ENCODE measurements around the gene NRXN2.
A peak's percentile ranks its signal among the peaks of the same experiment; 100 is the strongest.

NRXN2 gene

DNA sequence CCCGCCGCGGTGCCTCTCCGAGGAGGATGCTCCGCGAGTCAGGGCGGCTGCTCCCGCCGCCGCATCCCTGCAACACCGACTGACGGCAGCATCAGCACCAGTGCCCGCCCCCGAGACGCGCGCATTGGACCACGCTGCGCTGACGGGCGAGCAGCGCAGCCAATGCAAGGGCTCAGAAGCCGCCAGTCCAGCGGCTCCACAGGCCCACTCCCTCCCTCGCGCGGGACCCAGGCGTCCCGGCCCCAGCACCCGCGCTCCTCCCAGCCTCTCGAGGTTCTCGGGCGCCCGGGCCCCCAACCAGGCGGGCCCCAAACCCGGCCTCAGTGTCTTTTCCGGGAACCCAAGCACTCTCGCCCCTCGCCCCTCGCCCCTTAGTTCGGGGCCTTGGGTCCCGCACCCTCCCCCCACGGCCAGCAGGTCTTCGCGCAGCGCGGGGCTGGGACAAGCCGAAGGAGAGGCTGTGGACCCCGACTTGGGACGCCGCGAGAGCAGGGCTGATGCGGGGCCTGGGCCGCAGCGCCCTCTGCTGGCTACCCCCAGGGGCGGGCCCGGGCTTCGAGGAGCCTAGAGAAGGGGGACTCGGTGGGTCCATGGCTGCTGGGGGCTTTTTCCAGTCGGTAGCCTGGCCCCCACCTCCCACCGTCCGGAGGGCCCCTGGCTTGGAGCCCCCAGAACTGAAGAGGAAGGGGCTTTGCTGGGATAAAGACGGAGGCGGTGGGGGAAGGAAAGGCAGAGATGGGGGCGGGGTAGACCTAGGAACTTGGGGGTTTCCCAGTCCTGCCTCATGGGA lies at the start of gene NRXN2:
TSS of gene NRXN2 (minus strand) at position 81 of the 790 bp plus-strand sequence. CDS start 9,498 bp downstream, outside the sequence.
- peak; percentile 94 for DNase-seq

GRCh38 chr11:64772303-64773018 lies 49.5 kb upstream of the NRXN2 start:
- DNase-seq, result no peak

DNA sequence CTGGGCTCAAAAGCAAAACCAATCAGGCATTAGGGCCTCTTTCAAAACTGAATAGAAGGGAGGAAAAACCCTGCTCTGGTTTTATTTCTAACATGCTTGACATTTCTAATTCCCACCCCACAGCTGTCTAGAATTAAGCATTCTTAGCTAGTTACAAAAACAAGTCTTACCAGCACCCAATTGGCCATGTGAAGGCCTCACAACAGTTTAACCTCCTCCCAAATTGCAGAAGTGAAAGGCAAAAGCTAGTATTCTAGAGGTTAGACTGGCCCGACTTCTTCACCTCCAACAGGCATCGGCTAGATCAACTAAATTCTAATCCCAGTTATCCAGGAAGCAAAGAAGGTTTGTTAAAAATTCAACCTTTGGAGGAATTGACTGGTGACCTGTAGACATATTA lies 48.9 kb upstream of the NRXN2 start:
- no peak for DNase-seq

GRCh38 chr11:64770120-64770519 lies 47.1 kb upstream of the NRXN2 start:
- DNase-seq, result no peak

GRCh38 chr11:64769283-64769682 lies 46.3 kb upstream of the NRXN2 start:
- no peak for DNase-seq

DNA sequence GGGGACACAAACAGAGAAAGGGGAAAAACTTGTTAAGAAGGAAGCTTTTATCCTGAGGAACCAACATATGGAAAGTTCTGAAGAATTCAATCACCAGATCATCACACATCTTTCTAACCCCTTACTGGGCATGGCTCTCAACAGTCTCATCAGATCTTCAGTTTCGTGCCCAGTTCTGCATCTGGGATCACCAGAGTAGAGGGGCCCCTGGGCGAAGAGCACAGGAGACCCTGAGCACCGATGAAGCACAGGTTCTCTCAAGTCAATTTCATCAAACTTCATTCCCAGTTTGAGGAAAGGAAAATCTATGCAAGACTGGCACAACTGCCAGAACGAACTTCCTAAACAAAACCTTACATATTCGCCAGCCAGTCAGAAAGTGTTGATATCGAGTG lies 45.3 kb upstream of the NRXN2 start:
- no peak for DNase-seq

DNA sequence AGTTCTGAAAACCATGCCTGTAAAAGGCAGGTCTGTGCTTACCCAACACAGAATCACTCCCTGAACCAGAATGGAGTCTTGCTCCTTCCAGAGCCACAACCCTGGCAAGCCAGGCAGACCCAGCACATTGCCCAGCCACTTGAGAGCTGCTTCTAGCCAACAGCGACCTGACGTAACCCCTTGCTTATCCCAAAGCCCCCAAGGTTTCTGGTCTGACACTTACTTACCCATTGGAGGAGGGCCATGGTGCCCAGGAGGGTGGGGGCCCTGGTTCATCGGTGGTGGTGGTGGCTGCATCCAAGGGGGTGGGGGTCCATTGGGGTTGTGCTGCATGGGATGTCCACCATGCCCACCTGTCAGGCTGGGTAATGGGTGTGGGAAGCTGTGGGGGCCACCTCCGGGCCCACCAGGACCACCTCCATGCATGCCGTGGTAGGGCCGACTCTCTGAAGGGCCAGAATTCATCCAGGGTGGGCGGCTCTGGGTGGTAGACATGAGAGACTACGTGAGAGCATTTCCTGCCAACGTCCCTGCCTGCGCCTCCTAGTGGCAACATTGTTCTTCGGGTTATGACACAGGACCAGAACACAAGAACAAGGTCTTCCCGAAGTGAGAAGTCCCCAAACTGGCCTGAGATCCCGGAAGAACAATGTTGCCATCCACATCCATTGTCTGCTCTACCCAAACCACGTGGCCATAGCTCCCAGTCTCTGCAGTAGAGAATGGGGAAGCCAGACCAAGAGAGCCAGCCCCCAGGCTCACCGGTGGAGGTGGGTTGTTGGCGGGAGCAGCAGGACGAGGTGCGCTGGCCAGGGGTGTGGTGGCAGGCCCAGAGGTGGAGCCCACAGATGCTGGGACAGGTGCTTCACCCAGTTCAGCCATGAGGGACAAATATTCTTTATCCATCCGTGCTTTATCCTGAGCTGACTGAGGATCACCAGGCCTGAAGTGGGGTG lies 44.6 kb upstream of the NRXN2 start:
- peak; percentile 66 for DNase-seq

- no peak for DNase-seq
Measured at GRCh38 chr11:64766881-64767280, 43.9 kb upstream of the NRXN2 start.

DNA sequence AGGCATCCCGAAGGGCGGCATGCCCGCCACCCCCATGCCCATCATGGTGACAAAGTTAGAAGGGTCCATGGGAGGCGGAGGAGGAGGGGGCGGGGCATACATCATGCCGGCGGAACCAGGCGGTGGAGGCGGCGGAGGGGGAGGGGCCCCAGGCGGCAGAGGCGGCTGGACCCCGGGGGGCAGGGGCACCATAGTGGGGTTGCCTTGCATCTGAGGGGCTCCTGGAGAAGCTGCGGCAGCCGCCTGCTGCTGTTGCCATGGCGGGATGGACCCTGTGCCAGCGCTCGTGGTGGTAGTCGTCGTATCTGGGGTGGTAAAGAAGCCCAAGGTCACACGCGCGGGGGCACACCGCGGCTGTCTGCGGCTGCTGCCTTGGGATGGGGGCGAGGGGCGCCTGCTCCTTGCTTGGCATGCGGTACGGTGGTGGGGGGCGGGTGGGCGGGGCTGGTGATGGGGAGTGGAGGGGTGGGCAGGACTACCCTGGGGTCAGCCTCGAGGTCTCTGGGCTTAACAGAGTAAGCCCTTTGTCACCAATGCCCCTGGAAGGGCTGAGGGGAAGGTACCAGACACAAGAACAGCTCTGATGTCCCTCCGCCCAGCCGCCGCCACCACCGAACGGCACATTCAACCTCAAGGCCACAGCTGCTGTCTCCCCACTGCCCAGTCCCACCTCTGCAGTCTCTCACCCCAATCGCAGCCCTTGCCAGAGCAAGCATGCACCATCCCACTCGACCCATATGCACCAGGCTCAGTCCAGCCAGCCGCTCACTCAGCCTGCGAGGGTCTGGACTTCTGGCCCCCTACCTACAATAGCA lies 43.1 kb upstream of the NRXN2 start:
- DNase-seq, result no peak

- DNase-seq, result no peak
Measured at GRCh38 chr11:64765291-64765850, 42.4 kb upstream of the NRXN2 start.

DNA sequence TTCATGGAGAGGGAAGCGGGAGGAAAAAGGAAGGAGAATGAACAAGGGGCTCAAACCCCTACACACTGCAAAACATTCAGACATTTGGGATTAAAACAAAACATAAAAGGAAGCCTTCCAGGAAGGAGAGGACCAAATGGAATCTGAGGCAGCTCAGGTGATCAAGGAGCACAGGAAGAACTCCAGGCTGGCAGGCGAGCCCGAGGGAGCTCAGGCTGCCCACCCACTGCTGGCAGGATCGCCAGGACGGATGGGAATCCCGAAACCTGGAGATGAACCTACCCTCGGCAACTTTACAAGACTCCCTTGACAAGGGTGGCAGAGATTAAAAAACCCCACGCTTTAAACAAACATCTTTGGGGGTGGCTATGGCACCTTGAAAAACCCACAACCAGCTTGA lies 41.8 kb upstream of the NRXN2 start:
- DNase-seq, result no peak

- peak; percentile 34 for DNase-seq
Measured at GRCh38 chr11:64764040-64764611, 41.1 kb upstream of the NRXN2 start.

DNA sequence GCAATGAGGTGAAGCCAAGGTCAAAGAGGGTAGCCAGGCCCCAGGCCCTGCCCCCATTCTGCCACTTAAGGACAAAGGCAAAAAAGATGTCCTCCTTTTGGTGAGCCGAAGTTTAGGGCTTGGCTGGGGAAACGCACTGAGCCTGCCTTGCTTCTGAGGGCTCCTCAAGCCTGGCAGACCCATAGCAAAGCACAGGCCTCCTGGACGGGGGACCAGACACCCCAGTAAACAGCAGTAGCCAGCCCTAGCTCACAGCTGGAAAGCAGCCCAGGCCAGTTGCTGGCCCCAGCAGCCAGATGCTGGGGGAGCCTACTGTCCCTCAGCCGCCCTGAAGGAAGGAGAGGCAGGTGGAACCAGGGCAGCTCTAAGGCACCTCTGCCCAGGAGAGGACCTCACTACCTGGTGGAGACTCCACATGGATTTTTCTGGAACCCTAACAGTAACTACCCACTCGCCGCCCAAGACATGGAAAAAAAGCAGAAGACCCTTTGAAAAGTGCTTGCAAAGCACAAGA lies 40.6 kb upstream of the NRXN2 start:
- DNase-seq, result no peak

GRCh38 chr11:64762674-64763525 lies 39.9 kb upstream of the NRXN2 start:
- DNase-seq, result peak; percentile 94

GRCh38 chr11:64762277-64762673 lies 39.3 kb upstream of the NRXN2 start:
- peak; percentile 46 for DNase-seq

- no peak for DNase-seq
Measured at GRCh38 chr11:64760759-64761420, 37.9 kb upstream of the NRXN2 start.

DNA sequence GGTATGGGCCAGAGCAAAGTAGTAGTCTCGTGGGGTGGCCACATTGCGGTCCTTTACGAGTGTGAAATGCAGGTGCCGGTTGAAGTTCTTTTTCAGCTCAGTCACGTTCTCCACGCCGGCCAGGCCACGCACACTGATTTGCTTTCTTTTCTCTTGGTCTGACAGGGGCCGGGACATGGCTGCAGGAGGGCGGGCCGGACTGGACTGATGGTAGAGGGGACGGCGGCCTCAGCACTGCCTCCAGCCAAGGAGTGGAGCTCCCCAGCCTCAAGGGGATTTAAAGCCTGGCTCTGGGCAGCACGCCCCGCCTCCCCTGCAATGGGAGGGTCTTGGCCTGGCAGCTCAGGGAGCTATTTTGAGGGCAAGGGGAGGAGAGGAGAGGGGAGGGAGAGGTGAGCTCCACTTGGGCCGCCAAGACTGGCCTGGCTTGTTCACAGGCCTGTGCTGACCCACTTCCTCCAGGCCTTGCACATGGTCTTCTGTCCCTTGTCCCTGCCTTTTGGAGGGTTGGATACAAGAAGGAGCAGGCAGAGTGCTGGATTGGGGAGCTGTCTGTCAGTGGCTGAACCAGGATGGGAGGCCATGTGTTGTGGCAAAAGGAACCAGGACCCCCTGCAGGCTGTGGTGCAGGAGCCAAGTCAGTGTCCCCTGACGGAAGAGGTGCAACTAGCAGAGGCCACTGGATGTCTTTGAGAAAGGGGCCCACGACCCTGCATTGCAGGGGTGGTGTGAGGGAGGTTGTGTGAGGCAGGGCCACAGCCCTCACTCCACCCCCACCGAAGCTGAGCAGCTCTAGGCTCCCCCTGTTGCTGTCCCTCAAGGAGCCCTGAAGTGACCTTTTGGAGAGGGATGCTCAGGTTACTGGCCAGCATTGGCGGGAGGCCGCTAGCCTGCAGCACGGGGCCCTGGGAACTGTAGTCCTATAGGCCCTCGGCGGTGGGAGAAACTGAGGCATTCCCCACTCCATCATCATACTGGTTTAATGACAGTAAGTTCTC lies 37.0 kb upstream of the NRXN2 start, which contains the start of gene PYGM:
TSS of gene PYGM (minus strand) at position 253 of the 998 bp plus-strand sequence. CDS start at position 177, 76 bp downstream.
- DNase-seq, result no peak

GRCh38 chr11:64759131-64759721 lies 36.2 kb upstream of the NRXN2 start:
- DNase-seq, result no peak
